ENCODE data around the gene FYCO1.

The FYCO1 gene

GRCh38 chr3:46027736-46028397 lies 32.2 kb upstream of the FYCO1 start:
- Histone ChIP-seq H3K23ac (ENCODE audit: low read depth, low read length, poor library complexity) (no peak overlapping the region), H3K4me2 (ENCODE audit: insufficient read depth, low read length, poor library complexity, severe bottlenecking) (no peak overlapping the region), H2AFZ (ENCODE audit: low read length) (no peak overlapping the region), H2BK12ac (ENCODE audit: low read length) (no peak overlapping the region), H4K91ac (ENCODE audit: low read depth, low read length, poor library complexity) (no peak overlapping the region), H3K27ac (replicated peaks; ENCODE audit: low read length) (no peak overlapping the region), H3K79me1 (ENCODE audit: low read depth, low read length) (peaks cover 2% of the 10 kb centered on the region), H3K18ac (ENCODE audit: low read length) (no peak overlapping the region), H3K4me3 (ENCODE audit: low read length in 2 of 2) (no peak overlapping the region), H2BK120ac (ENCODE audit: low read depth, low read length) (no peak overlapping the region), H2BK5ac (ENCODE audit: low read length) (no peak overlapping the region), H2BK15ac (ENCODE audit: low read length) (no peak overlapping the region), H3K27me3 (ENCODE audit: control insufficient read depth in 3 of 3, insufficient read depth in 3 of 3, low read depth in 1 of 3, low read length in 3 of 3) (no peaks in the 10 kb centered on the region), H4K8ac (ENCODE audit: low read depth, low read length) (no peak overlapping the region), H3K4ac (ENCODE audit: low read length) (no peak overlapping the region), H3K4me1 (ENCODE audit: control insufficient read depth in 2 of 2, insufficient read depth in 1 of 2, low read depth in 1 of 2, low read length in 2 of 2) (no peaks in the 10 kb centered on the region), H3K14ac (ENCODE audit: low read length) (no peak overlapping the region), H3K36me3 (replicated peaks in 1 of 2; ENCODE audit: control insufficient read depth in 2 of 2, insufficient read depth in 2 of 2, low read length in 2 of 2) (no peaks in the 10 kb centered on the region), H2AK5ac (ENCODE audit: low read depth, low read length) (no peak overlapping the region), H3K9ac (ENCODE audit: low read depth, low read length, poor library complexity) (no peak overlapping the region), H3K9me3 (replicated peaks in 1 of 2; ENCODE audit: control insufficient read depth in 2 of 2, insufficient read depth in 1 of 2, low read depth in 1 of 2, low read length in 2 of 2) (peaks cover 4 to 5% of the 10 kb centered on the region in 2 donors)
- WGBS, 2 donors (ENCODE audit: extremely low coverage in 2 of 2, insufficient read length in 2 of 2, insufficient replicate concordance in 1 of 2) = no CpG with 5 or more reads among the region's 6 CpGs
- no peak for DNase-seq (ENCODE audit: low spot score)

DNA sequence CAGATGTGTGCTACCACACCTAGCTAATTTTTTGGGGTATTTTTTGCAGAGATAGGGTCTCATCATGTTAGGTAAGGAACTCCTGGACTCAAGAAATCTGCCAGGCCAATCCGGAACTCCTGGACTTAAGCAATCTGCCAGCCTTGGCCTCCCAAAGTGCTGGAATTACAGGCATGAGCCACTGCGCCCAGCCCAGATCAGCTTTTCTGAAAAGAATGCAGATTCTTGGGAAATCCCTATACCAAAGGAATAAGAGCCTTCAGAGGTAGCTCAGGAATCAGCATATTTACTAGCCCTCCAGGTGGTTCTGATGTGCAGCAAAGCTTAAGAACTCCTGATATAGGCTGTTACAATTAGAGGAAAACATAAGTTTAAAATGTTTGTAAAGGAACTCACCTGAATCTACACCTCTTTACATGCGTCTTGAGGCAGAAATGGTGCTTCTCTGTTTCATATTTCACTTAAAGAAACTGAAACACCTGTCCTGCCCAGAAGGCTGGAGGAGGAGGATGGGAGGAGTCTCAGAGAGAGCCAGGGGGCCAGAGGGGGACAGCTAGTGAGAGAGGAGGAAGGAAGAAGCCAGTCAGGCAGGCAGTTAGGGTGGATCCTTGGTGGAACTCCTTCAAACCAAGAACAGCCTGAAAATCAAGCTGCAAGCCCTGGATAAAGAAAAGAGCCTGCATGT lies 31.5 kb upstream of the FYCO1 start, which contains the start of gene XCR1:
Gene XCR1, minus strand, starts transcription at position 463 of the 685 bp plus-strand sequence. CDS start 5,536 bp downstream, outside the sequence.
- Histone ChIP-seq H3K9ac (ENCODE audit: low read depth, low read length, poor library complexity) (no peak within 1 kb of the TSS), H2AFZ (ENCODE audit: low read length) (no peak within 1 kb of the TSS), H3K23ac (ENCODE audit: low read depth, low read length, poor library complexity) (no peak within 1 kb of the TSS), H3K27me3 (ENCODE audit: control insufficient read depth in 3 of 3, insufficient read depth in 3 of 3, low read depth in 1 of 3, low read length in 3 of 3) (no peaks in the 10 kb centered on the region), H3K4me1 (ENCODE audit: control insufficient read depth in 2 of 2, insufficient read depth in 1 of 2, low read depth in 1 of 2, low read length in 2 of 2) (no peaks in the 10 kb centered on the region), H3K4ac (ENCODE audit: low read length) (no peak within 1 kb of the TSS), H2BK120ac (ENCODE audit: low read depth, low read length) (no peak within 1 kb of the TSS), H3K18ac (ENCODE audit: low read length) (no peak within 1 kb of the TSS), H2BK5ac (ENCODE audit: low read length) (no peak within 1 kb of the TSS), H4K91ac (ENCODE audit: low read depth, low read length, poor library complexity) (no peak within 1 kb of the TSS), H3K4me3 (ENCODE audit: low read length in 2 of 2) (no peak within 1 kb of the TSS), H3K79me1 (ENCODE audit: low read depth, low read length) (peaks cover 2% of the 10 kb centered on the region), H3K14ac (ENCODE audit: low read length) (no peak within 1 kb of the TSS), H4K8ac (ENCODE audit: low read depth, low read length) (no peak within 1 kb of the TSS), H3K36me3 (replicated peaks in 1 of 2; ENCODE audit: control insufficient read depth in 2 of 2, insufficient read depth in 2 of 2, low read length in 2 of 2) (no peaks in the 10 kb centered on the region), H2BK15ac (ENCODE audit: low read length) (no peak within 1 kb of the TSS), H2AK5ac (ENCODE audit: low read depth, low read length) (no peak within 1 kb of the TSS), H3K9me3 (replicated peaks in 1 of 2; ENCODE audit: control insufficient read depth in 2 of 2, insufficient read depth in 1 of 2, low read depth in 1 of 2, low read length in 2 of 2) (peaks cover 2 to 5% of the 10 kb centered on the region in 2 donors), H3K27ac (replicated peaks; ENCODE audit: low read length) (no peak within 1 kb of the TSS), H3K4me2 (ENCODE audit: insufficient read depth, low read length, poor library complexity, severe bottlenecking) (no peak within 1 kb of the TSS), H2BK12ac (ENCODE audit: low read length) (no peak within 1 kb of the TSS)
- DNase-seq (ENCODE audit: low spot score) = no peak
- whole genome bisulfite sequencing, 2 donors (ENCODE audit: extremely low coverage in 2 of 2, insufficient read length in 2 of 2, insufficient replicate concordance in 1 of 2) = no CpG with 5 or more reads among the region's 3 CpGs

- no peak overlapping the region for H2BK5ac ChIP-seq (ENCODE audit: low read length)
- H3K23ac ChIP-seq (ENCODE audit: low read depth, low read length, poor library complexity) = no peak overlapping the region
- no peak overlapping the region for H2BK12ac ChIP-seq (ENCODE audit: low read length)
- peaks cover 3 to 5% of the 10 kb centered on the region in 2 donors for H3K9me3 ChIP-seq (replicated peaks in 1 of 2; ENCODE audit: control insufficient read depth in 2 of 2, insufficient read depth in 1 of 2, low read depth in 1 of 2, low read length in 2 of 2)
- DNase-seq (ENCODE audit: low spot score) = no peak
- no peak overlapping the region for H3K9ac ChIP-seq (ENCODE audit: low read depth, low read length, poor library complexity)
- no peak overlapping the region for H2BK15ac ChIP-seq (ENCODE audit: low read length)
- H3K4me2 ChIP-seq (ENCODE audit: insufficient read depth, low read length, poor library complexity, severe bottlenecking) = no peak overlapping the region
- WGBS, 2 donors (ENCODE audit: extremely low coverage in 2 of 2, insufficient read length in 2 of 2, insufficient replicate concordance in 1 of 2) = no CpG with 5 or more reads among the region's 1 CpG
- no peak overlapping the region for H3K27ac ChIP-seq (replicated peaks; ENCODE audit: low read length)
- no peak overlapping the region for H3K4ac ChIP-seq (ENCODE audit: low read length)
- H4K8ac ChIP-seq (ENCODE audit: low read depth, low read length) = no peak overlapping the region
- H3K36me3 ChIP-seq (replicated peaks in 1 of 2; ENCODE audit: control insufficient read depth in 2 of 2, insufficient read depth in 2 of 2, low read length in 2 of 2) = no peaks in the 10 kb centered on the region
- H3K27me3 ChIP-seq (ENCODE audit: control insufficient read depth in 3 of 3, insufficient read depth in 3 of 3, low read depth in 1 of 3, low read length in 3 of 3) = no peaks in the 10 kb centered on the region
- no peaks in the 10 kb centered on the region for H3K79me1 ChIP-seq (ENCODE audit: low read depth, low read length)
- H3K18ac ChIP-seq (ENCODE audit: low read length) = no peak overlapping the region
- no peak overlapping the region for H4K91ac ChIP-seq (ENCODE audit: low read depth, low read length, poor library complexity)
- H2AK5ac ChIP-seq (ENCODE audit: low read depth, low read length) = no peak overlapping the region
- no peak overlapping the region for H2BK120ac ChIP-seq (ENCODE audit: low read depth, low read length)
- H3K14ac ChIP-seq (ENCODE audit: low read length) = no peak overlapping the region
- H3K4me3 ChIP-seq (ENCODE audit: low read length in 2 of 2) = no peak overlapping the region
- no peak overlapping the region for H2AFZ ChIP-seq (ENCODE audit: low read length)
- no peaks in the 10 kb centered on the region for H3K4me1 ChIP-seq (ENCODE audit: control insufficient read depth in 2 of 2, insufficient read depth in 1 of 2, low read depth in 1 of 2, low read length in 2 of 2)
These were observed 29.5 kb upstream of the FYCO1 start for GRCh38 chr3:46025139-46025538.

GRCh38 chr3:46024131-46024530 lies 28.5 kb upstream of the FYCO1 start:
- H2AFZ ChIP-seq (ENCODE audit: low read length) = no peak overlapping the region
- H2BK12ac ChIP-seq (ENCODE audit: low read length) = no peak overlapping the region
- no peak overlapping the region for H3K4ac ChIP-seq (ENCODE audit: low read length)
- no peak overlapping the region for H3K4me3 ChIP-seq (ENCODE audit: low read length in 2 of 2)
- no peak overlapping the region for H3K14ac ChIP-seq (ENCODE audit: low read length)
- H3K27ac ChIP-seq (replicated peaks; ENCODE audit: low read length) = no peak overlapping the region
- H2BK5ac ChIP-seq (ENCODE audit: low read length) = no peak overlapping the region
- H3K4me1 ChIP-seq (ENCODE audit: control insufficient read depth in 2 of 2, insufficient read depth in 1 of 2, low read depth in 1 of 2, low read length in 2 of 2) = no peaks in the 10 kb centered on the region
- peaks cover 0 to 2% (median 0%) of the 10 kb centered on the region in 3 experiments for H3K27me3 ChIP-seq (ENCODE audit: control insufficient read depth in 3 of 3, insufficient read depth in 3 of 3, low read depth in 1 of 3, low read length in 3 of 3)
- no peak overlapping the region for H4K8ac ChIP-seq (ENCODE audit: low read depth, low read length)
- no peak overlapping the region for H2BK15ac ChIP-seq (ENCODE audit: low read length)
- H3K18ac ChIP-seq (ENCODE audit: low read length) = no peak overlapping the region
- H3K36me3 ChIP-seq (replicated peaks in 1 of 2; ENCODE audit: control insufficient read depth in 2 of 2, insufficient read depth in 2 of 2, low read length in 2 of 2) = no peaks in the 10 kb centered on the region
- WGBS, 2 donors (ENCODE audit: extremely low coverage in 2 of 2, insufficient read length in 2 of 2, insufficient replicate concordance in 1 of 2) = no CpG with 5 or more reads among the region's 3 CpGs
- H2BK120ac ChIP-seq (ENCODE audit: low read depth, low read length) = no peak overlapping the region
- H3K4me2 ChIP-seq (ENCODE audit: insufficient read depth, low read length, poor library complexity, severe bottlenecking) = no peak overlapping the region
- H4K91ac ChIP-seq (ENCODE audit: low read depth, low read length, poor library complexity) = no peak overlapping the region
- peaks cover 3 to 5% of the 10 kb centered on the region in 2 donors for H3K9me3 ChIP-seq (replicated peaks in 1 of 2; ENCODE audit: control insufficient read depth in 2 of 2, insufficient read depth in 1 of 2, low read depth in 1 of 2, low read length in 2 of 2)
- no peak overlapping the region for H3K9ac ChIP-seq (ENCODE audit: low read depth, low read length, poor library complexity)
- H3K79me1 ChIP-seq (ENCODE audit: low read depth, low read length) = no peaks in the 10 kb centered on the region
- no peak overlapping the region for H3K23ac ChIP-seq (ENCODE audit: low read depth, low read length, poor library complexity)
- no peak for DNase-seq (ENCODE audit: low spot score)
- no peak overlapping the region for H2AK5ac ChIP-seq (ENCODE audit: low read depth, low read length)

Data from neuronal stem cell (in vitro differentiated cells).